Activated naive CD4-positive, alpha-beta T cell treated with anti-CD3 and anti-CD28 coated beads, Interleukin-2, amount 10 ng/mL, durations not matched to agents 7 days and 5 days (primary cell): Measurements from ENCODE around the gene BAZ1A.
A peak's percentile ranks its signal among the peaks of the same experiment; 100 is the strongest.

Source experiments
- CTCF ChIA-PET: fragments of 350-600 bp; sonication (Branson Sonifier 250); formaldehyde crosslinking; loops from one replicate; lab custom pipeline; 2021; ENCODE audit warnings: antibody characterized with exemption; lab: Charles Lee
- DNase-seq: peaks from one replicate; pipeline ENCODE4 v3.0.0-alpha.2; 2020
- H3K27ac Mint-ChIP-seq: one replicate; pipeline ENCODE4 v1.8.0; 2021; ENCODE audit warnings: mild to moderate bottlenecking, moderate library complexity, mixed read lengths
- H3K27me3 Mint-ChIP-seq: one replicate; pipeline ENCODE4 v1.8.0; 2021; ENCODE audit warnings: mild to moderate bottlenecking, mixed read lengths
- H3K36me3 Mint-ChIP-seq: one replicate; pipeline ENCODE4 v1.8.0; 2021; ENCODE audit warnings: mixed read lengths
- H3K4me1 Mint-ChIP-seq: one replicate; pipeline ENCODE4 v1.8.0; 2021; ENCODE audit warnings: mixed read lengths
- H3K4me3 Mint-ChIP-seq: one replicate; pipeline ENCODE4 v1.8.0; 2021; ENCODE audit warnings: mild to moderate bottlenecking, moderate library complexity, mixed read lengths
- H3K9me3 Mint-ChIP-seq: one replicate; pipeline ENCODE4 v1.8.0; 2021; ENCODE audit warnings: mixed read lengths

The BAZ1A gene

DNA sequence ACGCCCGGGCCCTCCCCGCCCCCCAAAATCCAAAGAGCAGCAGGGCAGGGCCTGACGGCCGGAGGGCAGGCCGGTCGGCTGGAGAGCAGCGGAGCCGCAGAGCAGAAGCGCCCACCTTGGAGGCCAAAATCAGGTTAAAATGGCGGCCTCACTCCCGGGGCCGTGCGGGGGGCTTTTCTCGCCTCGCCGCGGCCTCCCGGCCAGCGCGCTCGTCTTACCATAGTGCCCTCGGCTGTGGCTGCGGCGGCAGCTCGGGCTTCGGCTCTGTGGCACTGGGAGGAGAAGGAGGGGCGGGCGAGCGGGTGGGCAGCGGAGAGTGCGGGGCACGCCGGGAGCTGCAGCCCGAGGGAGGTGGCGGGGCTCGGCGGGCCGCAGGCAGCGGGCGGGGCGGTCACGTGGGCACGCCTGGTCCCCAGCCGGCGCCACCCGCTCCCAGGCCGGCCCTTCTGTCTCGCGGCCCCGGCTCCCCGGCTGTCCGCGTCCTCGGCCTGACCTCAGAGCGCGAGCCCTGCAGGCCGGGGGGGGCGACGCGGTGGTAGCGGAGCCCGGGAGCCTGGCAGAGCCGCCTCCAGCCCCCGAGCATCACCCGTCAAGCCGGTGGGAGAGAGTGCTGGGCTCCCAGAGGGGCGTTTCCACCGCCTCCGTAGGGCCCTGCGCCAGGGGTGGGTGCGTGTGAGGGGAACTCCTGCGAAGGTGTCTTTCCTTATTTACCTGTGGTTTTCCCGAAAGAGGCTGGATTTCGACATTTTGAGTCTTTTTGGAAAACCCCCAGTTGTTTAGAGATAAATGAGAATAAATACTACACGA lies 160.6 kb downstream of the BAZ1A start, which contains the start of gene CFL2:
Gene CFL2, minus strand, starts transcription at position 274 of the 807 bp plus-strand sequence. Its CDS starts 53 bp downstream, at position 221.
- peak; percentile 72 for DNase-seq
- CTCF ChIA-PET: interaction anchor here (0.7 to 1.1 kb wide), 3 partner anchors 52 to 515 kb away, joined by 3 read pairs; no protein-coding TSS in a partner anchor

DNA sequence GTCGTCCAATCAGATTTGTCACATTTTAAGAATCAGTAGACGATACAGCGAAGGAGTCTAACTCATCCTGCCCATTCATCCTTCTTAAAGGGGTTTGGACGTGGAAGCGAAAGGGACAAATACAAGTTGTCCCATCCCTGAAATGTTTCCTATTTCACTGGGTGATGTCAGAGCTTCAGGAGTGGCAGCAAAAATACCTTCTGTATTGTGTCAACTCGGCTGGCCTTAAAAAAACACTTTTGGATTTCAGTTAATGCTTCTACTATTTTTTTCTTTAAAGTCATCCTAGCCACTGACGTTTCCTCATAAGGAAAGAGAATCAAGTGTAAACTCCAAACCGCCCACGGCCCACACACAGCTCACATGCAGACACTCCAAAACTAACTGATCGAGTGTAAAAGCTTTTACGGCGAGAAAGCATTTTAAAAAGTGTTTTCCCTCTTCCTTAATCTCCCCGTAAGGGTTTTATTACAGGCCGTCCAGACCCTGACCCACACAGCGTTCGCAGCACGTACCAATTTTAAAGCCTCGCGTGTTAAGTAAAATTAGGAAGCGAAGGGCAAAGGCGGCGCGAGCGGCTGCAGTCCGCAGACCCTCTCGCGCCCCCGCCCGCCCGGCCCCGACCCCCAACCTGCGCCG lies 161.4 kb downstream of the BAZ1A start:
- CTCF ChIA-PET: interaction anchor here (0.7 to 2.7 kb wide), 3 partner anchors 9 to 97 kb away, joined by 3 to 10 read pairs (median 3); no protein-coding TSS in a partner anchor
- peak overlapping the region; percentile 80 for H3K4me3 Mint-ChIP-seq
- peak; percentile 24 for DNase-seq
- peaks cover 13% of the 10 kb centered on the region for H3K27me3 Mint-ChIP-seq
- no peaks in the 10 kb centered on the region for H3K9me3 Mint-ChIP-seq
- H3K4me1 Mint-ChIP-seq: peaks cover 21% of the 10 kb centered on the region
- peak overlapping the region; percentile 78 for H3K27ac Mint-ChIP-seq
- peaks cover 12% of the 10 kb centered on the region for H3K36me3 Mint-ChIP-seq

More for the DNA sequence above, 160.6 kb downstream of the BAZ1A start, which contains the start of gene CFL2:
- Mint-ChIP-seq H3K27ac (peak within 1 kb of the TSS; percentile 78), H3K36me3 (peaks cover 12% of the 10 kb centered on the region), H3K4me1 (peaks cover 21% of the 10 kb centered on the region), H3K27me3 (peaks cover 13% of the 10 kb centered on the region), H3K9me3 (no peaks in the 10 kb centered on the region), H3K4me3 (peak within 1 kb of the TSS; percentile 80)

DNA sequence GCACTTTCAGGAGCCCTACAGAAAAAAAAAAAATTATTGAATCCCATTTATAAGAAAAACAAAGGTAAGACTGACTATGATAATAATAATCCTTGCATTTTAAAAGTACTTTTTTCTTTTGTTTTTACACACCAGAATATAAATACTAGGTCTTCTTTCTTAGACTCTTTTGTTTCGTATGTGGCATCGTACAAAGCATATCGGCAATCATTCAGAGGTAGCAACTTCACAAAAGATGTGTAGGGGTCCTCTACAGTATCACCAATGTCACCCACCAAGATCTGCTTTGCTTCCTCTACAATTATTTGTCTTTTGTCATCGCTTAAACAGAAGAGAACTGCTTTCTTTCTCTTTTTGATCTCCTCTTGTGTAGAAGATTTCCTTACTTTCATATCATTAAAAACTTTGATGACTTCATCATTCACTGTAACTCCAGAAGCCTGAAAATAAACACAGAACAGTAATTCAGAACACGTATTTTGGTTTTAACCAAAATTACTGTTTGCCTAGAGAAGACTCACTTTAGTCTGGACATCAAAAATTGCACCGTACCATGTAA lies 162.0 kb downstream of the BAZ1A start:
- H3K4me1 Mint-ChIP-seq: peaks cover 21% of the 10 kb centered on the region
- peak overlapping the region; percentile 80 for H3K4me3 Mint-ChIP-seq
- H3K27me3 Mint-ChIP-seq: peaks cover 11% of the 10 kb centered on the region
- H3K9me3 Mint-ChIP-seq: no peaks in the 10 kb centered on the region
- peaks cover 12% of the 10 kb centered on the region for H3K36me3 Mint-ChIP-seq
- peak overlapping the region; percentile 78 for H3K27ac Mint-ChIP-seq
- CTCF ChIA-PET: interaction anchor here (1.0 to 2.7 kb wide), 3 partner anchors 9 to 96 kb away, joined by 3 to 10 read pairs (median 3); no protein-coding TSS in a partner anchor
- DNase-seq: no peak

DNA sequence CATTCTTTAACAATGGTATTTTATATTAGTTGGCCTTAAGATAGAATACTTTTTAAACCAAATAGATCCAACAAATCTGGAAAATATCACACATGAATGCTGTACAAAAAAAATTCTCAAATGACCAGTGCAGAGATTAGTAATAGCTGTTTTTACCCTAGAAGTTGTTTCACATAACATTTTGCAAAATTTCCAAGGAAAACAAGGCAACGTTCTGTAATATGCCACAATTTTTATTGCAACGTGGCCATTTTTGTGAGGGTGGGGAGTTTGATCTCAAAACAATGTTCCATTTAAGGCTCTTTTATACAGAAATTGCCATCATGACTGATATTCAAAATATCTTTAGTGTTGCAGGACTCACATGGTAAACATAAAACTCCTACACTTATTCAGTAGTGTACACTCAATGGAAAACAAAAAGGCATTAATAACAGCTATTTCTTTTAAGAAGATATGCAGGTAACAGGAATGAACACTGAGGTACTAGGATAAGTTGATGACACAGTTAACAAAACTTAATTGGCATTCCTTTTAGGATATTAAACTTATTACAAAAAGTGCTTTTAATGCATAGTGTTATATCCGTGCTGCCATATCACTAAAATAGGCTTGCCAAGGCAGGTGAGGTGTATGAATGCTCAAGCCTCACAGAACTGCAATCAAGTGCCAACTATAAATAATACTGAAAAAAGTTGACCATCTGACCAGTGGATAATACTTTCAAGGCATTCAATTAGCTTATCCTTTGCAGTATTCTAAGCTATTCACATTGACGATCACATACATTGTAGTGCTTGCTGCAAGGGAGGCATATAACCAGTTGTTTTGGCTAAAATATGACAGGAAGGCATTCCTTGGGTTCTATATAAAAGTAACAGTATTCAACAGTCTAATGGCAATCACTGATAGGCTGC lies 163.1 kb downstream of the BAZ1A start:
- H3K36me3 Mint-ChIP-seq: peaks cover 12% of the 10 kb centered on the region
- CTCF ChIA-PET: interaction anchor here (1.0 to 2.7 kb wide), 2 partner anchors 10 to 11 kb away, joined by 3 to 10 read pairs; no protein-coding TSS in a partner anchor
- H3K4me1 Mint-ChIP-seq: peaks cover 21% of the 10 kb centered on the region
- no peak overlapping the region for H3K27ac Mint-ChIP-seq
- H3K9me3 Mint-ChIP-seq: no peaks in the 10 kb centered on the region
- H3K27me3 Mint-ChIP-seq: peaks cover 5% of the 10 kb centered on the region
- no peak for DNase-seq
- no peak overlapping the region for H3K4me3 Mint-ChIP-seq

DNA sequence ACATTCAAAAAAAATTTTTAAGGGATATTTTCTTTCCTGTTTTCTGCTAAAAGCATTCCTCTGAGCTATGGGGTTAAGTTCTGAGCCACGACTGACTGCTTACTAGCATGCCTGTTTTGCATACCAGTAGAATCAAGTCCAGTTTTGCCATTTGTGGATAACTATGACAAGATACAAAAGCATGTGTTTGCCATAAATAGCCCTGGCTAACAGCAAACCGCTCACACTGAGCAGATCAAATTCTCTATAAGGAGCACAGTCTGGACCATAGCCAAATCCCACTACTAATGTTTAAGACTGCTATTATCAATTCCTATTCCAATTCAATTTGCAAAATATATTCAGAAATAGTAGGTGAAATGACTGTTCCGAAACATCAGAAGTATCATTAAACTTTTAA lies 164.0 kb downstream of the BAZ1A start:
- DNase-seq: no peak
- CTCF ChIA-PET: interaction anchor here (2.7 kb wide), 1 partner anchor 12 kb away, joined by 10 read pairs; no protein-coding TSS in a partner anchor
- peaks cover 21% of the 10 kb centered on the region for H3K4me1 Mint-ChIP-seq
- H3K36me3 Mint-ChIP-seq: peaks cover 12% of the 10 kb centered on the region
- H3K9me3 Mint-ChIP-seq: no peaks in the 10 kb centered on the region
- no peak overlapping the region for H3K27ac Mint-ChIP-seq
- H3K4me3 Mint-ChIP-seq: no peak overlapping the region
- H3K27me3 Mint-ChIP-seq: peaks cover 3% of the 10 kb centered on the region

DNA sequence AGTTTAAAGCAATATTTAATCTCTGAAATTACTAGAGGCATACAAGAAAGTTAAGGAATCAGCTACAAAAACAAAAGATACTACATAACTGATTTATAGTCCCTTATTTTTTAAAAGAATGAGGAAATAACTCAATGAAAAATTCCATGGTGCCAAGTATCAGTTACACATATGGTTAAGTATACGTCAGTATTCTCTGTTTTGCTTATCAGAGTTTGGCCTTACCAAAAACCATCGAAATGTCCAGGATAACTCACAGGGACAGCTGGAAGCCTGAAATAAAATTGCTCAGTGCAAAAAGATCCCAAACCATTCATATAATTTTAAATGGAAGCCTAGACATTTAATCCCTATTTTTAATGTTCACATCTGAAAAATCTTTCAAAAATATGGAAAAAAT lies 164.4 kb downstream of the BAZ1A start:
- CTCF ChIA-PET: interaction anchor here (1.9 kb wide), 1 partner anchor 12 kb away, joined by 6 read pairs; no protein-coding TSS in a partner anchor
- Mint-ChIP-seq H3K4me3 (no peak overlapping the region), H3K27me3 (peaks cover under 1% of the 10 kb centered on the region), H3K36me3 (peaks cover 12% of the 10 kb centered on the region), H3K27ac (no peak overlapping the region), H3K9me3 (no peaks in the 10 kb centered on the region), H3K4me1 (peaks cover 19% of the 10 kb centered on the region)
- DNase-seq: no peak

DNA sequence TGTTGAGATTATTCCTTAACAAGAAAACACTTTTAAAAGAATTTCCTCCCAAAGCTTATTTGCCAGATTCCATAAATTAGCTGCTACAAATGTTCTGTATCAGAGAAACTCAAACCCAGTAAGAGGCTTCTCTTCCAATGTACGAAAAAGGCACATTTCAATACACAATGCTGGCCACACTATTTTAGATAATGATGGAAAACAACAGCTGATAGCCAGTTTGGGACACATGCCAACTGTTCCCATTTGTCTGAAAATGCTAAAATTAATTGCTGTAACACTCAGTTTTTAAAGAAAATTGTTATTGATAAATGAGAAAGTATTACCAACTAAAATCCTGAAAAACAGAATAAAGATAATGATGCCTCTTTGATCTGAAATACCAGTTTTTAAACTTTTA lies 165.2 kb downstream of the BAZ1A start:
- H3K36me3 Mint-ChIP-seq: peaks cover 12% of the 10 kb centered on the region
- H3K4me1 Mint-ChIP-seq: peaks cover 14% of the 10 kb centered on the region
- no peak for DNase-seq
- no peaks in the 10 kb centered on the region for H3K27me3 Mint-ChIP-seq
- H3K27ac Mint-ChIP-seq: no peak overlapping the region
- CTCF ChIA-PET: interaction anchor here (1.2 to 1.9 kb wide), 2 partner anchors 13 to 19 kb away, joined by 3 to 6 read pairs; no protein-coding TSS in a partner anchor
- no peaks in the 10 kb centered on the region for H3K9me3 Mint-ChIP-seq
- no peak overlapping the region for H3K4me3 Mint-ChIP-seq

DNA sequence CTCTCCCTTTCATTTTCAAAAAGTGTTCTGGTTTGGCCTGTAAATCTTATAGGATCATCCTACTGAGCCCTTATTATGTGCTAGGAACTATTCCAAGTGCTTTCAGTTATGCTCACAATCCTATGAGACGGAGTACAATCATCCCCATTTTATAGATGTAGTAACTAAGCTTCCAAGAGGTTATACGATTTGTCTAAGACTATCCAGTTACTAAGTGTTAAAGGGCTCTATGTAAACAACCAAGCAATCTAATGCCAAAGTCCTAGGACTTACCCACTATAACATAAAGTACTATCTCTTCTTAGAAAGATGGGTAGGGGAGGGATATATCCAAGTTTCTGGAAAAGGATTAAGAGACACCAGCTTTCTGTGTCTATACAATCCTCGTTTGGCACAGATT lies 167.4 kb downstream of the BAZ1A start:
- DNase-seq: no peak
- Mint-ChIP-seq H3K36me3 (peaks cover 8% of the 10 kb centered on the region), H3K27me3 (no peaks in the 10 kb centered on the region), H3K4me3 (no peak overlapping the region), H3K27ac (no peak overlapping the region), H3K9me3 (no peaks in the 10 kb centered on the region), H3K4me1 (peaks cover 4% of the 10 kb centered on the region)
- CTCF ChIA-PET: interaction anchor here (1.1 kb wide), 1 partner anchor 15 kb away, joined by 5 read pairs; no protein-coding TSS in a partner anchor
